HG03354 (cell line): ENCODE measurements around the gene CTPS2.
"Not testable (repeated sequence)": the region's sequence is repeated elsewhere in the genome, so short reads cannot be mapped to it uniquely, and the experiment has no call there.

Source experiments
- ATAC-seq: cut with Tn5 transposase; IDR thresholded peaks from one replicate; pipeline ENCODE4 v1.9.1; 2021; ENCODE audit warnings: mild to moderate bottlenecking; ENCODE audit not compliant: unreplicated experiment, poor library complexity, severe bottlenecking

Gene CTPS2

GRCh38 chrX:16715638-16716037 lies 3.2 kb upstream of the CTPS2 start:
- ATAC-seq, result not testable (repeated sequence)

GRCh38 chrX:16714504-16714903 lies 2.0 kb upstream of the CTPS2 start:
- no peak for ATAC-seq

- ATAC-seq, result peak; percentile 43
These were observed 449 bp downstream of the CTPS2 start for GRCh38 chrX:16711893-16712547.

DNA sequence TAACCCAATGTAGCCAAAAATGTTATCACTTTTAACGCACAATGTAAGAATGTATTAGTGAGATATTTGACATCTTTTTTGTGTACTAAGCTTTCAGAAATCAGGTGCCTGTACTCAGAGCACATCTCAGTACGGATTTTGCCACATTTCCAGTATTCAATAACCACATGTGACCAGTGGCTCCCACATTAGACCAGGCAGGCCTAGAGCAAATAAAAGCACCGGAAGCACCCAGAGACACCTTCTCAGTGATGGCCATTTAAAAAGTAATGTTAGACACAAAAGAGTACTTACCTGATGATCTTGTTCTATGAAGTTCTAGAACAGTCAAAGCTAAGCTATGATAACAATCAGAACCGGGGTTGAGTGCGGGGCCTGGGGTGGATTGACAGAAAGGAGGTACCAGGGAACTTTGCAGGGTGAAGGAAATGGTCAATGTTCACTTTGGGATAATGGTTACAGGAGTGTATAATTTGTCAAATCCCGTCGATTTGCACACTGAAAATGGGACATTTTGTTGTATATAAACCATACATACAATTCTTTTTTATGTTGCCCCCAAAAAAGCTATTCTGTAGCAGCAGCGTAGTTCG lies 1.2 kb downstream of the CTPS2 start:
- ATAC-seq, result no peak

GRCh38 chrX:16708016-16708415 lies 4.5 kb downstream of the CTPS2 start:
- no peak for ATAC-seq

GRCh38 chrX:16705370-16705769 lies 7.1 kb downstream of the CTPS2 start:
- ATAC-seq, result peak; percentile 41

DNA sequence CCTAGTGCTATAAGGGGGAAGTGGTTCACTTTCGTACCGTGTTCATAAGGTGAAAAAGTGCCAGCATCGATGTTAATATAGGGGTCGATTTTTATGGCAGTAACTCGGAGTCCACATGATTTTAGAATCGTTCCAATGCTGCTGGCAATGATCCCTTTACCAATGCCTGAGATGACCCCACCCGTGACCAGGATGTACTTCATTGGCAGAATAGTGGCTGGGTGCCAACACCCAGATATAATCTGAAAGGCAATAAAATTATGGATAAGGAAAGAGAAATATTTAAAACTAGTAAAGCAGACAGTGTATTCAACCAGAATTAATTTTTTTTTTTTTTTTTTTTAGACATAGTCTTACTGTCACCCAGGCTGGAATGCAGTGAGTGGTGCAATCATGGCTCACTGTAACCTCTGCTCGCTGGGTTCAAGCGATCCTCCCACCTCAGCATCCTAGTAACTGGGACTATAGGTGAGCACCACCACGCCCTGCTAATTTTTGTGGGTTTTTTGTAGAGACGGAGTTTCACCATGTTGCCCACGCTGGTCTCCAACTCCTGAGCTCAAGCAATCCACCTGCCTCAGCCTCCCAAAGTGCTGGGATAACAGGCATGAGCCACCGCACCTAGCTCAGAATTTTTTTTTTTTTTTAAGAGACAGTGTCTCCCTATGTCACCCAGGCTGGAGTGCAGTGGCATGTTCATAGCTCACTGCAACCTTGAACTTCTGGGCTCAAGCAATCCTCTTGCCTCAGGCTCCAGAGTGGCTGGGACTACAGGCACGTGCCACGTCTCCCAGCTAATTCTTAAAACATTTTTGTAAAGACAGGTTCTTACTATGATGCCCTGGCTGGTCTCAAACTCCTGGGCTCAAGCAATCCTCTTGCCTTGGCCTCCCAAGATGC lies 9.5 kb downstream of the CTPS2 start:
- no peak for ATAC-seq

DNA sequence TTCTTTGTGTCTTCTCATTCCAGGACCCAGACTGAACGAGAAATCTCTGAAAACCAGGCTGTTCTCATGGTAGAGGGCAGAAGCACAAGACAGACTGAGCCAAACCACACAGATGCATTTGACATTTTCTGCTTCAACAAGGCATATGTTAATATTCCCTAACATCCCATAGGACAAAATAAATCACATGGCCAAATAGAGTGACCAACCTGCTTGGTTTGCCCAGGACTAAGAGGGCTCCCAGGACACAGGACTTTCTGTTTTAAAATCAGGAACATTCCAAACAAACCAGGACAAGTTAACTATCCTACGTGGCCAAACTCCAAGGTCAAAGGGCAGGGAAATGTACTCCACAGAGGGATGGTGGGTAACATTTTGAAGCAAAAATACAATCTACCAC lies 11.7 kb downstream of the CTPS2 start:
- ATAC-seq, result no peak

- no peak for ATAC-seq
These were observed 13.1 kb downstream of the CTPS2 start for GRCh38 chrX:16699389-16699788.

DNA sequence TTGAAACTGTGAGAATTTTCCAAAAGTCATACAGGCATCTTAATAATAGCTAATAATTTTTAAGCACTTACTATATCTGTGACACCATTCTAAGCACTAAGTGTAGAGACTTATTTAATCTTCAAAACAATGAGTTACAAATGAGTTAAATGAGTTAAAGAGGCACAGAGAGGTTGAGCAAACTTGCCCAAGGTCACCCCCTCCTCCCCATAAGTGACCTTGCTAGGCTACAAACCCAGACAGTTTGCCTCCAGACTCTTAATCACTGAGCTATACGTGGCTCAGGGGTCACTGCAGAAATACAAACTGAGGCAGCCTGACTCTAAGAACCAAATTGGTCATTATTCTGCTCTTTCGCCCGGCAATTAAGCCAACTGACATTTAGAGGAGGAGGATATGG lies 15.5 kb downstream of the CTPS2 start:
- ATAC-seq, result no peak

- peak; percentile 83 for ATAC-seq
These were observed 17.3 kb downstream of the CTPS2 start for GRCh38 chrX:16695079-16695676.

- no peak for ATAC-seq
These were observed 25.0 kb downstream of the CTPS2 start for GRCh38 chrX:16687514-16687913.

- ATAC-seq, result no peak
These were observed 29.3 kb downstream of the CTPS2 start for GRCh38 chrX:16683007-16683664.

DNA sequence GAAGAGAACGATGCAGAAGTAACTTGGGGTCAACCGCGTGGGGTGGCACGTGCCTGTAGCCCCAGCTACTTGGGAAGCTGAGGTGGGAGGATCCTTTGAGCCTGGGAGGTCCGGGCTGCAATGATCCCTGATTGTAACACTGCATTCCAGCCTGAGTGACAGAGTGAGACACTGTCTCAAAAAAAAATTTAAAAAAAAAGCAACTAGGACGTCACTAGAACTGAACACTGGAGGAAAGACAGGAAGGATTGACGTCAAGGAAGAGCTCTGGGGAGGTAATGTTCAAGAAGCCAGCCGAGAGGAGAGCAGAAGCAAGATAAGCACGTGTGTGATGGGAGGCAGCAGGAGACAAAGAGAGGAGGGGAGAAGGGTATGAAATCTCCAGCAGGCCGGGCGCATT lies 33.8 kb downstream of the CTPS2 start:
- no peak for ATAC-seq

GRCh38 chrX:16671005-16671404 lies 41.5 kb downstream of the CTPS2 start:
- ATAC-seq, result no peak

DNA sequence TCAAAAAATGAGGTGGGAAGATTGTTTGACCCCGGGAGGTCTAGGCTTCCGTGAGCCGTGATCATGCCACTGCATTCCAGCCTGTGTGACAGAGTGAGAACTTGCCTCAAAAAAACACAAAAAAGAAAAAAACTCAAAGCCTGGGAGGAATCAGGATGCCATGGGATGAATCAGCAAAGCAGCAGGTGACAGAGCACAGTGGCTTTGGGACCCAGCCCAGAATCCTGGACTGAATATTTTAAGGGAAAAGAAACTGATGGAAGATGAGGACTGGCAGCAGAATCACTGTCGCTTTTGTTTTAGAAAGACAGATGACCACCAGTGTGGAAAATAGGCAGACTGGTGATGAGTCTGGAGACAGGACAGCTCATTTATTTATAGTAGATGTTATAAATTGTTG lies 45.9 kb downstream of the CTPS2 start:
- no peak for ATAC-seq

DNA sequence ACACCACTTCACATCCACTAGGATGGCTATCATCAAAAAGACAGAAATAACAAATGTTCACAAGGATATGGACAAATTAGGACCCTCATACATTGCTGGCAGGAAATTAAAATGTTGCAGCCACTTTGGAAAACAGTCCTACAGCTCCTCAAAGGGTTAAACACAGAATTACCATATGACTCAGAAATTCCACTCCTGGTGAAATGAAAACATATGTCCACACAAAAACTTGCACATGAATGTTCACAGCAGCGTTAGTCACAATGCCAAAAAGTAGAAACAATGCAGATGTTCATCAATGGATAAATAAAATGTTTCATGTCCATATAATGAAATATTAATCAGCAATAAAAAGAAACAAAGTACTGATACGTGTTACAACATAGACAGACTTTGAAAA lies 47.4 kb downstream of the CTPS2 start:
- ATAC-seq, result no peak

DNA sequence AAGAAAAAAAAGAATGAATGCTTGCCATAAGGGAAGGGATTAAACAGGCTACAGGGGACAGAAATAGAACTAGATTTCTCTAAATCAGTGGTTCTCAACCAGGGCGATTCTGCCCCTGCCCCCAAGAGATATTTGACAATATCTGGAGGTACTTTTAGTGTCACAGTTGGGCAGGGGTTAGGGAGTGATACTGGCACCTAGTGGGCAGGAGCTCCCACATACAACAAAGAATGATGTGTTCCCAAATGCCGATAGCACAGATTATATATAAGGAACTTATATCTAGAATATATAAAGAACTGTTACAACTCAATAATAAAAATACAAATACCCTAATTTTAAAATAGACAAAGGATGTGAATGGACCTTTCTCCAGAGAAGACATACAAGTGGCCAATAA lies 47.8 kb downstream of the CTPS2 start:
- ATAC-seq, result no peak

DNA sequence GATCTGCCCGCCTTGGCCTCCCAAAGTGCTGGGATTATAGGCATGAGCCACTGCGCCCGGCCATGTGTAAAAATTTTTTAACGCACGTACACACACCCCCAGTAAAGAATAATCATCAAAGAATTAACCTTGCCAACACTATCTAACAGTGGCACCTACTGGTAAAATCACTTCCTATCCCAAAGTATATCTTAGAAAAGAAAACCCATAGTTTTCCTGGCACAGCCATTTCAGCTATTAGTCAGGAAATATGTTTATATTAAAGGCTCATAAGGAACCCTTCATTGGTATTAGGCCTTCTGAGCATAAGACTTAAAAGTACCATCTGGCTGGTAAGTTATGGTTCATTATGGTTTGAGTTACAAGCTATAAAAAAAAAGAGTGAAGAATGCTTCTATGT lies 48.4 kb downstream of the CTPS2 start:
- ATAC-seq, result no peak

DNA sequence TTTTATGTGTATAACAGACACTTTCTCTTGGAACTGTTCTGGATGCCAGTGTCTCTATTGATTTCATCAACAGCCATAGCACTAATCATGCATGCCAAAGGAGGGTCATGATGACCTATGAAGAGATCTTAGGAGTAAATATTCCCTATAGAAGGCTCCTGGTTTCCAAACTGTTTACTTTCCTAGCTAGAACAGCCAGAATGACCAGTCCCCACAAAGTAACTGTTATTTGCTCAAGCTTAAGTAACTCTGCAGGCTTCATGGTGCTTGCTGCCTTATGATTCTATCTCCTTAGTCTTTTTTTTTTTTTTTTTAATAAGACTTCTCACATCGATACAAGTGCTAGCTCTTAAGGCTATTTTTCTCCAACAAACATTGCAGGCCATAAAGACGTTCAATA lies 50.1 kb downstream of the CTPS2 start:
- ATAC-seq, result no peak
